Mucosa of descending colon (tissue), 3 donors: ENCODE measurements around the gene PABPN1L. TPM values are rescaled to one million over a fixed set of nuclear protein-coding genes. Genes with fewer than 3 reads are reported as not detected.

Source experiments
- ATAC-seq: fragments of 200-7000 bp; cut with Tn5 transposase; one replicate; pipeline ENCODE4 v1.9.1; 2020; ENCODE audit warnings: mild to moderate bottlenecking, moderate library complexity
- DNase-seq, 3 donors: peaks; one replicate each; pipeline ENCODE4 v3.0.0-alpha.2; 2020
- H3K36me3 ChIP-seq: fragments of 200-600 bp; one replicate; pipeline ENCODE4 v1.8.0; 2021; ENCODE audit warnings: low read depth, mild to moderate bottlenecking
- H3K4me1 ChIP-seq: fragments of 200-600 bp; one replicate; pipeline ENCODE4 v1.8.0; 2021; ENCODE audit warnings: low read depth, mild to moderate bottlenecking
- H3K4me3 ChIP-seq: fragments of 200-600 bp; one replicate; pipeline ENCODE4 v1.8.0; 2021; ENCODE audit warnings: mild to moderate bottlenecking
- H3K9me3 ChIP-seq: fragments of 200-600 bp; one replicate; pipeline ENCODE4 v1.8.0; 2021; ENCODE audit warnings: mild to moderate bottlenecking
- CTCF ChIP-seq: fragments of 200-600 bp; IDR thresholded peaks from one replicate; pipeline ENCODE4 v1.8.0; 2022; ENCODE audit warnings: antibody characterized with exemption, mild to moderate bottlenecking
- intact Hi-C, 2 donors: fragments of 100-400 bp; cut with DNase I in 1 of 2; cut with micrococcal nuclease in 1 of 2; formaldehyde crosslinking; loops; one replicate each; pipeline versions ENCODE4 v1.11.0 to v1.11.1; 2022; cut with DNase I, micrococcal nuclease
- total RNA-seq, 3 donors: library from RNA; stranded (reverse); fragmentation: NEBNext Ultra II Directional in 2 of 3; extraction: Animal tissue kit (Norgen Biotek cat#: 25700) in 2 of 3; gene quantifications; one replicate each; pipeline versions ENCODE4 v1.2.1 to v1.2.4, GENCODE V29; 2021 to 2023
- donor health status: DM: no; HTN: no; CAD: no; lungs with moderate emphysema.
- donor health status: DM: no; HTN: no; CAD: no.
- donor health status: DM: no; HTN: yes; CAD: no.

PABPN1L gene
- total RNA-seq, 3 donors from 2014 or later = not detected

GRCh38 chr16:88820385-88821025 is 46.0 kb downstream of the PABPN1L start:
- H3K36me3 ChIP-seq = no peaks in the 10 kb centered on the region
- intact Hi-C loops = no loop called here
- DNase-seq = no peak
- peaks cover 4% of the 10 kb centered on the region for H3K4me1 ChIP-seq
- ATAC-seq = no peak
- no peak for TF ChIP-seq CTCF
- no peak overlapping the region for H3K4me3 ChIP-seq
- H3K9me3 ChIP-seq = no peaks in the 10 kb centered on the region

- Histone ChIP-seq H3K4me1 (peaks cover 4% of the 10 kb centered on the region), H3K4me3 (no peak overlapping the region), H3K9me3 (no peaks in the 10 kb centered on the region), H3K36me3 (no peaks in the 10 kb centered on the region)
- DNase-seq (no peak), ATAC-seq (no peak)
- intact Hi-C loops = no loop called here
- TF ChIP-seq CTCF = no peak
These were observed 47.3 kb downstream of the PABPN1L start for GRCh38 chr16:88819126-88819525.

GRCh38 chr16:88818575-88818874 is 47.9 kb downstream of the PABPN1L start:
- DNase-seq (no peak), ATAC-seq (no peak)
- Histone ChIP-seq H3K4me1 (peaks cover 4% of the 10 kb centered on the region), H3K36me3 (no peaks in the 10 kb centered on the region), H3K9me3 (no peaks in the 10 kb centered on the region), H3K4me3 (no peak overlapping the region)
- intact Hi-C loops = no loop called here
- TF ChIP-seq CTCF = no peak

- no peaks in the 10 kb centered on the region for H3K36me3 ChIP-seq
- H3K4me1 ChIP-seq = peaks cover 4% of the 10 kb centered on the region
- ATAC-seq (no peak), DNase-seq (no peak)
- intact Hi-C loops = no loop called here
- TF ChIP-seq CTCF = no peak
- no peak overlapping the region for H3K4me3 ChIP-seq
- no peaks in the 10 kb centered on the region for H3K9me3 ChIP-seq
These were observed 48.5 kb downstream of the PABPN1L start for GRCh38 chr16:88817785-88818574.

- no peak for TF ChIP-seq CTCF
- intact Hi-C loops = no loop called here
- DNase-seq = no peak
- H3K36me3 ChIP-seq = no peaks in the 10 kb centered on the region
- peaks cover 11% of the 10 kb centered on the region for H3K4me1 ChIP-seq
- H3K4me3 ChIP-seq = no peak overlapping the region
- no peaks in the 10 kb centered on the region for H3K9me3 ChIP-seq
- no peak for ATAC-seq
These were observed 49.5 kb downstream of the PABPN1L start for GRCh38 chr16:88816736-88817535.
